MM.1S (cell line): ENCODE measurements around the gene CALHM3.

Experiments used
- DNase-seq: peaks from one replicate; pipeline ENCODE4 v3.0.0-alpha.2; 2015
- H2AFZ ChIP-seq: fragments of 300-600 bp; sonication (generic); 2 replicates; pipeline ENCODE4 v1.6.0; 2016; ENCODE audit warnings: antibody characterized with exemption, low read length
- H3F3A ChIP-seq: fragments of 300-600 bp; sonication (generic); 2 replicates; pipeline ENCODE4 v1.6.1; 2016; ENCODE audit warnings: mild to moderate bottlenecking, antibody characterized with exemption, low read length, moderate library complexity, mixed read lengths; ENCODE audit not compliant: insufficient read depth
- H3K27ac ChIP-seq: fragments of 300-600 bp; sonication (generic); 2 replicates; pipeline ENCODE4 v1.5.1; 2016; ENCODE audit warnings: mild to moderate bottlenecking, low read length
- H3K27me3 ChIP-seq: fragments of 300-600 bp; sonication (generic); replicated peaks from 2 replicates; pipeline ENCODE4 v1.6.0; 2016; ENCODE audit warnings: low read length; ENCODE audit not compliant: insufficient read depth
- H3K36me3 ChIP-seq: fragments of 300-600 bp; sonication (generic); replicated peaks from 2 replicates; pipeline ENCODE4 v1.6.1; 2016; ENCODE audit warnings: mild to moderate bottlenecking, low read length, mixed read lengths; ENCODE audit not compliant: insufficient read depth
- H3K4me1 ChIP-seq: fragments of 300-600 bp; sonication (generic); 2 replicates; pipeline ENCODE4 v1.6.1; 2016; ENCODE audit warnings: low read length, mixed read lengths
- H3K4me2 ChIP-seq: fragments of 300-600 bp; sonication (generic); 2 replicates; pipeline ENCODE4 v1.6.0; 2016; ENCODE audit warnings: low read depth, low read length
- H3K4me3 ChIP-seq: fragments of 300-600 bp; sonication (generic); 2 replicates; pipeline ENCODE4 v1.5.1; 2016; ENCODE audit warnings: low read length, mixed read lengths
- H3K79me2 ChIP-seq: fragments of 300-600 bp; sonication (generic); 2 replicates; pipeline ENCODE4 v1.6.1; 2016; ENCODE audit warnings: mixed run types, low read length, mixed read lengths
- H3K9ac ChIP-seq: fragments of 300-600 bp; sonication (generic); 2 replicates; pipeline ENCODE4 v1.6.1; 2016; ENCODE audit warnings: low read length, mixed read lengths
- H3K9me2 ChIP-seq: fragments of 300-600 bp; sonication (generic); replicated peaks from 2 replicates; pipeline ENCODE4 v1.6.1; 2016; ENCODE audit warnings: mild to moderate bottlenecking, low read length, mixed read lengths; ENCODE audit not compliant: insufficient read depth
- H3K9me3 ChIP-seq: fragments of 300-600 bp; sonication (generic); replicated peaks from 2 replicates; pipeline ENCODE4 v1.6.1; 2016; ENCODE audit warnings: mild to moderate bottlenecking, low read length, mixed read lengths; ENCODE audit not compliant: insufficient read depth
- H4K20me1 ChIP-seq: fragments of 300-600 bp; sonication (generic); 2 replicates; pipeline ENCODE4 v1.6.1; 2016; ENCODE audit warnings: mild to moderate bottlenecking, low read length, moderate library complexity, mixed read lengths; ENCODE audit not compliant: insufficient read depth
- EZH2 ChIP-seq: fragments of 300-600 bp; sonication (generic); optimal IDR thresholded peaks from 2 replicates; pipeline ENCODE3; 2017; ENCODE audit warnings: low read depth, mild to moderate bottlenecking, antibody characterized with exemption, low read length, mixed read lengths
- EZH2phosphoT487 ChIP-seq: fragments of 300-600 bp; sonication (generic); IDR thresholded peaks from 2 replicates; pipeline ENCODE4 v1.6.1; 2018; ENCODE audit warnings: antibody characterized with exemption, low read length
- TF ChIP-seq, protein P1 (sequence below): fragments of 300-600 bp; sonication (generic); IDR thresholded peaks from 2 replicates; pipeline ENCODE4 v1.5.1; 2016; ENCODE audit warnings: antibody characterized with exemption, low read length, mixed read lengths

The CALHM3 gene

DNA sequence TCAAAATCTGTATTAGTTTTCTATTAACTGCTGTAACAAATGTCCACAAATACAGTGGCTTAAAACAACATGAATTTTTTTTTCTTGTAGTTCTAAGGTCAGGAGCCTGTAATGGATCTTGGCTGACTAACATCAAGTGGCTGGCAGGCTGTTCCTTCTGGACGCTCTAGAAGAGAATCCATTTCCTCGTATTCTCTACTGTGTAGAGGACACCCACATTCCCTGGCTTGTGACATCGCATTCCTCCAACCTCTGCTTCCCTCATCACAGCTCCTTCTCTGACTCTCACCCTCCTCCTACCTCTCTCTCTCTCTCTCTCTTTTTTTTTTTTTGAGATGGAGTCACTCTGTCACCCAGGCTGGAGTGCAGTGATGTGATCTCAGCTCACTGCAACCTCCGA is 15.5 kb downstream of the CALHM3 start:
- Histone ChIP-seq H3K36me3 (no peaks in the 10 kb centered on the region), H3K9ac (no peak overlapping the region), H3K4me3 (no peak overlapping the region), H2AFZ (no peak overlapping the region), H3K27ac (no peak overlapping the region), H4K20me1 (no peaks in the 10 kb centered on the region), H3K9me3 (no peaks in the 10 kb centered on the region), H3K9me2 (no peaks in the 10 kb centered on the region), H3K79me2 (no peaks in the 10 kb centered on the region), H3F3A (no peaks in the 10 kb centered on the region), H3K27me3 (no peaks in the 10 kb centered on the region), H3K4me2 (no peak overlapping the region), H3K4me1 (peaks cover 10% of the 10 kb centered on the region)
- DNase-seq = no peak
- TF ChIP-seq EZH2 = no peak
- TF ChIP-seq, protein P1, sequence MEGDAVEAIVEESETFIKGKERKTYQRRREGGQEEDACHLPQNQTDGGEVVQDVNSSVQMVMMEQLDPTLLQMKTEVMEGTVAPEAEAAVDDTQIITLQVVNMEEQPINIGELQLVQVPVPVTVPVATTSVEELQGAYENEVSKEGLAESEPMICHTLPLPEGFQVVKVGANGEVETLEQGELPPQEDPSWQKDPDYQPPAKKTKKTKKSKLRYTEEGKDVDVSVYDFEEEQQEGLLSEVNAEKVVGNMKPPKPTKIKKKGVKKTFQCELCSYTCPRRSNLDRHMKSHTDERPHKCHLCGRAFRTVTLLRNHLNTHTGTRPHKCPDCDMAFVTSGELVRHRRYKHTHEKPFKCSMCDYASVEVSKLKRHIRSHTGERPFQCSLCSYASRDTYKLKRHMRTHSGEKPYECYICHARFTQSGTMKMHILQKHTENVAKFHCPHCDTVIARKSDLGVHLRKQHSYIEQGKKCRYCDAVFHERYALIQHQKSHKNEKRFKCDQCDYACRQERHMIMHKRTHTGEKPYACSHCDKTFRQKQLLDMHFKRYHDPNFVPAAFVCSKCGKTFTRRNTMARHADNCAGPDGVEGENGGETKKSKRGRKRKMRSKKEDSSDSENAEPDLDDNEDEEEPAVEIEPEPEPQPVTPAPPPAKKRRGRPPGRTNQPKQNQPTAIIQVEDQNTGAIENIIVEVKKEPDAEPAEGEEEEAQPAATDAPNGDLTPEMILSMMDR = no peak
- no peak for TF ChIP-seq EZH2phosphoT487

DNA sequence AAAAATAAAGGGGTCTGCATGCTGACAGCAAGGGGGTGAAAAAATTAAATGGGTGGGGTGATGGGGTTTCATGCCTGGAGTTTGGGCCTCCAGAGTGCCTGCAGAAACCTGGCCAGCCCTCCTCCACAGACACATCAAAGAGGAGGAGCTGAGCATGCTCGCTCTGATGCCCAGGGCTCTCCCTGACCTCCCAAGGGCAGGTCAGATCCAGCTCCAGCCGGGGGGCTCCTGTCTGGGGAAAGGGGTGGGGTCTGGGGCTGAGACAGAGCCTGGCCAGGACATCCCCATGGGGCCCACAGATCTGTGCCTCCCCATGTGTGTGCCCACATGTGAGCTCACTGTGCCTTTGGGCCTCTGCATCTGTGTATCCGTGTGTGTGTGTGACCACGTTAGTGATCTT is 19.4 kb downstream of the CALHM3 start:
- Histone ChIP-seq H4K20me1 (no peaks in the 10 kb centered on the region), H3K9me2 (no peaks in the 10 kb centered on the region), H3F3A (no peaks in the 10 kb centered on the region), H3K4me3 (no peak overlapping the region), H3K4me1 (peaks cover 18% of the 10 kb centered on the region), H3K36me3 (no peaks in the 10 kb centered on the region), H3K27ac (no peak overlapping the region), H3K4me2 (peak overlapping the region; percentile 59; the same call in 1 of the 2 replicates), H3K9ac (no peak overlapping the region), H3K27me3 (no peaks in the 10 kb centered on the region), H3K9me3 (no peaks in the 10 kb centered on the region), H3K79me2 (peaks cover 7% of the 10 kb centered on the region; the same call in 1 of the 2 replicates), H2AFZ (no peak overlapping the region; the same call in 1 of the 2 replicates)
- DNase-seq = no peak
- TF ChIP-seq, protein P1 = no peak
- no peak for TF ChIP-seq EZH2

DNA sequence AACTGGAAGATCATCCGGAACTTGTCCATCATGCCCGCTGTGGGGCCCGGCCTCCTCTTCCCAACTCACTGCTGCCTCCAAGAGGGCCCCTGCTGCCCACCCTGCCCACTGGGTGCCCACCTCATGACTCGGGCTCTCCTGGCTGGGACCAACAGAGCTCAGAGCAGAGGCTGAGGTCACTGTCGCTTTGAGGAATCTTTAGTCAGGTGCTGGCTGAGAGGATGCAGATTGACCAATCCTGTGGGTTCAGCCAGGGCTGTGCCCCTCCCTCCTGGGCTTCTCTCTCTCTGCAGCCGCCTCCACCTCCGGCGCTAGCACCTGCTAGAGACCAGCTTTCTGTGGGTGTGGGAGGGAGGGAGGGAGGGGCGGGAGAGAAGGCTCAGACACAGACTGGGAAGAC is 20.3 kb downstream of the CALHM3 start, which contains the start of gene CALHM1:
TSS of gene CALHM1 (minus strand) at position 181 of the 400 bp plus-strand sequence. CDS start at position 32, 149 bp downstream.
- TF ChIP-seq EZH2phosphoT487 = no peak
- TF ChIP-seq, protein P1 = no peak
- TF ChIP-seq EZH2 = no peak
- H3K4me1 ChIP-seq = peaks cover 18% of the 10 kb centered on the region
- H3K9me3 ChIP-seq = no peaks in the 10 kb centered on the region
- H4K20me1 ChIP-seq = no peaks in the 10 kb centered on the region
- H3K27me3 ChIP-seq = no peaks in the 10 kb centered on the region
- DNase-seq = peak; percentile 92
- no peaks in the 10 kb centered on the region for H3K9me2 ChIP-seq
- peaks cover 7% of the 10 kb centered on the region; the same call in 1 of the 2 replicates for H3K79me2 ChIP-seq
- no peaks in the 10 kb centered on the region for H3F3A ChIP-seq
- peak within 1 kb of the TSS; percentile 62; the same call in 1 of the 2 replicates for H3K4me2 ChIP-seq
- peak within 1 kb of the TSS; percentile 9; the same call in 1 of the 2 replicates for H3K27ac ChIP-seq
- peak within 1 kb of the TSS; percentile 85 for H2AFZ ChIP-seq
- no peaks in the 10 kb centered on the region for H3K36me3 ChIP-seq
- peak within 1 kb of the TSS; percentile 28 for H3K4me3 ChIP-seq
- peak within 1 kb of the TSS; percentile 28; the same call in 1 of the 2 replicates for H3K9ac ChIP-seq
